Gastrocnemius medialis (tissue), 4 donors: ENCODE data around the gene RNF114.

ENCODE experiments used
- CTCF ChIP-seq, 5 experiments: fragments of 450-650 bp in 3 of 5; fragments of 200-600 bp in 2 of 5; sonication (generic) in 2 of 5; IDR thresholded peaks in 4 of 5; conservative IDR thresholded peaks in 1 of 5; 1 replicate in 4 of 5; 2 replicates in 1 of 5; pipeline ENCODE4 v1.5.1; 2016 to 2019; ENCODE audit warnings: antibody characterized with exemption in 5 of 5, mild to moderate bottlenecking in 3 of 5, moderate library complexity in 3 of 5
- POLR2A ChIP-seq, 2 donors: fragments of 450-650 bp; IDR thresholded peaks; one replicate each; pipeline ENCODE4 v1.6.1; 2017; ENCODE audit warnings: antibody characterized with exemption in 2 of 2, mild to moderate bottlenecking in 2 of 2, moderate library complexity in 2 of 2

DNA sequence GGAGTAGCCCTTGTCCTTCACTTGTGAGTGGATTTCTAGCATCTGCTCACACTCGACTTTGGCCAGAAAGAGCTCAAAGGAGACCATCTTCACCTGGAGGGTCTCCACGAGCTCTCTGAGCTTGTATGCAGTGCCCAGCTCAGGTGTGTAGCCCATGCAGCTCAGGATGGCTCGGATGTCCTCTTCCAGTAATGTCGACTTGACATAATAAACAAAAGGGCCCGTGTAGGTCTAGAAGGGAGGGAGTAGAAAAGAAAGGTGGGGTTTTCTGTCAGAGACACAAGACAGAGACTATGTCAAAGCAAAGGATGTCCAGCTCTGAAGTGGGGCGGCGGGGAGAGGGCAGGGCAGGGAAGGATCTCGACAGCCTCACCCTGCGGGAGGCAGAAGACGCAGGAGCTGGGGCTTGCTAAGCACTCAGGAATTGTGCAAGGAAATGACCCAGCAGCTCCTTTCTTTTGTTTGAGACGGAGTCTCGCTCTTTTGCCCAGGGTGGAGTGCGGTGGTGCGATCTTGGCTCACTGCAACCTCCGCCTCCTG, 29.5 kb upstream of the RNF114 start:
- TF ChIP-seq POLR2A (IDR thresholded peaks at IDR 0.05) (no peak), CTCF (IDR thresholded peaks at IDR 0.05 in 4 of 5, conservative IDR thresholded peaks at IDR 0.05 in 1 of 5) (no peak)
